Measurements from ENCODE around the gene GOLGA8N.
"Not testable (repeated sequence)": the region's sequence is repeated elsewhere in the genome, so short reads cannot be mapped to it uniquely, and the experiment has no call there.

The GOLGA8N gene

DNA sequence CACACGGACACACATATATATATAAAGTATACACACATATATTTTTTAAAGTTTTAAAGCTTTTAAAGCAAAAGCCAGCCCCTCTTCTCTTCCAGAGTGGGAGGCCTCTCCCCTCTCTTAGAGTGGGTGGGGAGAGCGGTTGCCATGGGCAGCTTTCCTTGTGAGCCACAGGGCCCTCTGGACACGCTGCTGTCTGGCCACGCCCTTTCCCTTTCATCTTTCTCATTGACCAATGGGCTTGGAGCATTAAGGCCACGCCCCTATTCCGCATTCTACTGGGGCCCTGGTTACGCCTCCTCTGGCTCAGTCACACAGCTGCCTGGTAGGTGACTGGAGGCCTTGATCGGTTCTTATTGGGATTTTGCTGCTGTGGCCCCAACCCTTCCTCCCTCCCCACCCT is at the start of gene GOLGA8N:
TSS of gene GOLGA8N (plus strand) at position 306 of the 400 bp plus-strand sequence.
- DNase-seq (ENCODE audit: low spot score): not testable (repeated sequence)

DNA sequence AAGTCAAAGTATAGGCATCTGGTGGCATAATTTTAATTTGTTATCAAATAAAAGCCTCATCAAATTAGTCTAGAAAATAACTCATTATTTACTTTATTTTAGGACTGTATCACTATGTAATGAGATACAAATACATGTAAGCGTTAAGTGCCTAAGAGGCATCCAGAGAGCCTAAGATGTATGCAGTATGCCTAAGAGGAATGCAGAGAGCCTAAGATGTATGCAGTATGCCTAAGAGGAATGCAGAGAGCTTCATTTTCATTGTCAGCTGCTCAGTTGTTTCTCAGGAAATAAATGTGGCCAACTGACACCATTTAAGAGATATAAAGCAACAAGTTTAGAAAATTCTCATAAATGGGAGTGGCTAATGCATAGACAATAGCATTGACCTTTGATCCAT is 49.8 kb upstream of the GOLGA8N start:
- not testable (repeated sequence) for DNase-seq (ENCODE audit: low spot score)

DNA sequence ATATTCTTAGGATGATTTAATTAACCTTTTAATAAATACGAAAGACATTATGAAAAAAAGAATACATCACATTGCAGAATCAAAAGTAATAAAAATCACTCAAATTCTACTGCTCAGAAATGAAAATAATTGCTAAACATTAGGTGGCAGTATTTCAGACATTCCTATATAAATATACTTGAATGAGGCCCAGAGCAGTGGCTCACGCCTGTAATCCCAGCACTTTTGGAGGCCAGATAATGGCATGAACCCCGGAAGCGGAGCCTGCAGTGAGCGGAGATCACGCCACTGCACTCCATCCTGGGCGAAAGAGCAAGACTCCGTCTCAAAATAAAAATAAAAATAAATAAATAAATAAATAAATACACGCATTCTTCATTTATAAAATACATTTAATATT is 48.1 kb upstream of the GOLGA8N start:
- not testable (repeated sequence) for DNase-seq (ENCODE audit: low spot score)

DNA sequence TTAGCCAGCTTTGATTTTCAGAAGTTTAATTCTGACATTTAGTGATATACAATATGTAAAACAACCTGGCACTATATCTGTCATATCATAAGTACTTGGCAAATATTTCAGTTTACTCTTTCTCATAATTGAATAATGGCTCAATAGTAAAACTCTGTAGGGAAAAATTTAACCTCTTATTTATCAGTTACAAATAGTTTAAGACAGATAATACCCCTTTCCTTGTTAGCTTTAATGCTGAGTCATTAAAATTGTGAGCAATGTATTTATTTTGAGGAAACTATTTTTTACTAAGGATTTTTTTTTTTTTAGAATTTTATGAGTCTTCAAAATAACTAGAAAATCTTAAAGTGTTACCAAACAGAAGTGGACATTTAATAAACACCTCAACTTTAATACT is 38.7 kb upstream of the GOLGA8N start:
- DNase-seq (ENCODE audit: low spot score): not testable (repeated sequence)

DNA sequence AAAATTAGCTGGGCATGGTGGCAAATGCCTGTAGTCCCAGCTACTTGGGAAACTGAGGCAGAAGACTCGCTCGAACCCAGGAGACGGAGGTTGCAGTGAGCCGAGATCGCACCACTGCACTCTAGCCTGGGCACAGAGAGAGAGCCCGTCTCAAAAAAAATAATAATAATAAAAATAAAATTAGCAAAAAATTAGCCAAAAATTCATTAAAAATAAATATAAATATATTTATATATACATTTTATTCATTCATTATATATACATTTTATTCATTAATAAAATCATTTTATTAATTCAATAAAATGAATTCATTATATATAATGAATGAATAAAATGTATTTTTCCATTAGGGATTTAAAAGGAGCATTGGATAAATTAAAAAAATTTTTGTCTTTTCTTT is 31.1 kb upstream of the GOLGA8N start:
- not testable (repeated sequence) for DNase-seq (ENCODE audit: low spot score)

DNA sequence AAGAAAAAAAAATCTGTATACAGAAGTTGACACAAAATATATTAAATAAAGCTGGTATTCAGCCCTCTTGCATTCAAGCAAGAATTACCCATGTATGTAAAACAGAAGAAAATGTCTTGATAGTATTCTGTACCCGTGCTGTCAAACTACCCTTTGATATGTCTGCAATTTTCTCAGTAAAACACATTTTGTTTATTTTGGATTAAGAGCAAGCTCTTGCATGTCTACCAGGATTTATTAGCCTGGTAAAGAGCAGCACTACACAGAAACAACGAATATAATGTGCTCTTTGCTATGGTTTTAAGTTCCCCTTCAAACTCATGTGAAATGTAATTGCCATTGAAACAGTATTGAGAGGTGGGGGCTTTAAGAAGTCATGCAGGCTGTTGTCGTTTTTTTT is 24.3 kb upstream of the GOLGA8N start:
- not testable (repeated sequence) for DNase-seq (ENCODE audit: low spot score)

DNA sequence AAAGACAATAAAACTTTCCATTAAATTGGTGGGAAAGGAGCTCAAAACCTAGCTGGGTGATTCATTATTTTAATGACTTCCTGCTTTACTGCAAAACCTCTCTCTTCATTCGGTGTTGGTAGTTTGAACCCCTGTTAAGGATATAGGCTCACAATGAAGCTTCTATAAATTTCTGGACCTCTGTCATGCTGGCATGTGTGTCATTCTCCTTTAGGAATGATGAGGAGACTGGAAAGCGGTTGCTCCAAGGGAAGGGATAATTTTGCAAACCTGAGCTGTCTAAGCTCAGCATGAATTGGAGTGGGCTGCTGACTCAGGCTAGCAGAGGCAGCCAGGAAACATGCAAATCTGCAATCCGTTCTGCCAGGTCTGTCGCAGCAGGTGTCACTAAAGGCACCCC is 14.8 kb upstream of the GOLGA8N start:
- DNase-seq (ENCODE audit: low spot score): not testable (repeated sequence)

DNA sequence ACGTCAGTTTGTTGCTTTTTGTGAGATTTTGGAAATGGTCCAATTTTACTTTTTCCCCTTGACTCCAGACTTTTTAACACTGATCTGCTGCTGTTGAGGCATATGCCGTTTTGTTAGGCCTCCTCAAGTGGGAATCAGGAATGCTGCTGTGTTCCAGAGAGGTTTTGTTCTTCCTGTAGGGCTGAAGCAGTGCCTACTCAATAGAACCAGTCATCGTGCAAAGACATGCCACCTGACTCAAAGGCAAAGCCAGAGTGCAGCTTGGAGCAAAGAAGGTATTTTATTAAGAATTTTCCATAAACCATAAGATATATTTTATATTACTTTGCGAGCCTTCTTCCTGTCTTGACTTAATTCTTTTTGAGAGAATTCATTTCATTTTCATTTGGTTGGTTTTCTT is 7.4 kb upstream of the GOLGA8N start:
- DNase-seq (ENCODE audit: low spot score): not testable (repeated sequence)

DNA sequence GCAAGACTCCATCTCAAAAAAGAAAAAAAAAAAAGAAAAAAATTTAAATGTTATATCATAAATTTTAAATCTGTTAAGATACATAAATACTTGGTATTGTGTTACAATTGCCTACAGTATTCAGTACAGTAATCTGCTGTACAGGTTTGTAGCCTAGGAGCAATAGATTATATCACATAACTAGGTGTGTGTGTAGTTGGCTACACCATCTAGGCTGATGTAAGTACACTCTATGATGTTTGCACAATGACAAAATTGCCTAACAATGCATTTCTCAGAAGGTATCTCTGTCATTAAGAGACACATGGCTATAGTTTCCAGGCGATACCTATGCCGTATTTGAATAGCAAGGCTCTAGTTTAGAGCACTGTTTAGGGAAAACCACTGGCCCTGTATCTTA is 16.3 kb downstream of the GOLGA8N start:
- not testable (repeated sequence) for DNase-seq (ENCODE audit: low spot score)

DNA sequence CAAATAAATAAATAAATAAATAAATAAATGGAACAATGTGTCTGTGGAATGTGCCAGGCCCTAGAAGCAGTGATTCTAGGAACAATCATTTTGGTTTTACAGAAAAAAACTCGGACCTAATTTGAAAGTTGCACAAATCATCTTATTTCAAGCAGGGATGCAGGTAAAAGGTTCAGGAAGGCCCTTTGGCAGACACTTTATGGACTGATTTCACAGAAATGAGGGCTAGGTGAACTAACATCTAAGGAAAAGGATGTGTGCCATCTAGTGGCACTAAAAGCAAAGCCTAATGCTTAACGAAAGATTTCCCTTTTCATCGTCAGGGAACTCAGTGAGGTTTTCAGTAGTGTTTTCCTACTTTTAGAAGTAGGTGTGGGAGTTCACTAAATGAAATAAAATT is 17.5 kb downstream of the GOLGA8N start:
- DNase-seq (ENCODE audit: low spot score): not testable (repeated sequence)

DNA sequence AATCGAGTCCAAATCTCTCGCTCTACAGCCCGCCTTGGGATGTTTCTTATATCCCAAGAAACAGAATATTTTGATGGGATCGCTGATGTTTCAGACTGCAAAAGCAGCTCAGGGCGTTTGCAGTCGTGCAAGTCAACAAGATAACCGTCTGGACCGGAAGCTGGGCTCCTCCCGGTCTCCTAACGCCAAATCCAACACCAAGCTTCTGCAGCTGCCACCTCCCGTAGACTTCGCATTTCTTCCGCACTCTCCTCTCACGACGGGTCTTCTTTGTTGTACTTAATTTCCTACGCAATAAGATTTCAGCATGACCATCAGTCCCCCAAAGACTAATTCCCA is 21.4 kb downstream of the GOLGA8N start:
- DNase-seq (ENCODE audit: low spot score): not testable (repeated sequence)

DNA sequence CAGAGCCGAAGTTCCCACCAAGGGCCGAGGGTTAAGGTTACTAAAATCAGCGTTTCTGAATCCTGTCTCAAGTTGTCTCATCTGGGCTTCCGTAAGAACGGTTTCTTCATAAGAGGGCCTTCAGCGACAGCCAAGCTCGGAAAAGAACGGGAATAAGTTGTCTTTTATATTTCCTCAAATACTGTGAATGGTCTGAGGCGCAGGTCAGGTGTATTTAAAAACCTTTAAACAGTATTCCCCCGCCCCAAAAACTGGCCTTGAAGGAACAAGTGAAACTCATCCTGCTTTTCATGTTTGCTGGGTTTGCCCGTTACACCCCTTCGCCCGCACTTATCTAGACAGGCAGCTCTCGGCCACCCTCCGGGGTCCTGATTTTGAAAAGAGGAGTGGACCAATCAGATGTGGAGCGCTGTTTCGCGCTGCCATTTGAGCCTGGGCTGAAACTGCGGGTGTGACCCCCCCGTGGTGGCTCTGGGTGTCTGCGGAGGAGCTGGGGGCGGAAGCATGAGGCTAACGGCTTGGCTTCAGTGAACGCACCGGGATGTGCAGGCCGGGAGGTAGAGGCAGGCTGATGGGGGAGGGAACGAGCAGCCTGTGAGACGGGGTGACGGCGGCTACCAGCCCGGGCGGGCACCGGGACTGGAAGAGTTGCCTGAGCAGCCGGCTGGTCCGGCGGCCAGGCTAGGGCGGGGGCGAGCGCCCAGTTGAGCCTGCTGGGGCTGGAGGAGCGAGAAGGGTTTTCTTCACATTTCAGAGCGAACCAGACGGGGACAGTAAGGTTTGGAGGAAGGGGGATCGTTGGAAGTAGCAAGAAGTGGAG is 22.0 kb downstream of the GOLGA8N start, which contains the start of gene ARHGAP11A:
TSS of gene ARHGAP11A (plus strand) at position 454 of the 820 bp plus-strand sequence. CDS start 708 bp downstream, outside the sequence.
- peak; percentile 61 for DNase-seq (ENCODE audit: low spot score)

DNA sequence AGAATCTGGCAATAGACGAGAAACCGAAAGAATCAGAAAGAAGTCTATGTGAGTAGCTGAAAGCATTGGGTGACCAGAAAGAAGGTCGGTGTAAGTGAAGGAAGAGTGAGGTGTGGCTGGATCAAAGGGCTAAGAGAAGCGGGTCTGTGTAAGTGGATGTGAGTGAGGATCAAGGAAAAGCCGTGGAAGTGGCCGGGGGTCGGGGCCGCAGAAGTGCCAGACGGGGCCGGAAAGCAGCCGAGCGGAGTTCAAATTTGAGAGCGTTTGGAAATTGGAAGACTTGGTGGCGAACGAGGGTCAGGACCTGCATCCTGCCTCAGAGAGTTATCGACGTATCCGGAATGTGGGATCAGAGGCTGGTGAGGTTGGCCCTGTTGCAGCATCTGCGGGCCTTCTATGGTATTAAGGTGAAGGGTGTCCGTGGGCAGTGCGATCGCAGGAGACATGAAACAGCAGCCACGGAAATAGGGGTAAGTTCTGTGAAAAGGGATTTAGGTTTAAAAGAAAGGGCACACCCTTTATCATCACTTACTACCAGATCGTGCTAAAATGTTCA is 22.7 kb downstream of the GOLGA8N start:
- DNase-seq (ENCODE audit: low spot score): not testable (repeated sequence)

DNA sequence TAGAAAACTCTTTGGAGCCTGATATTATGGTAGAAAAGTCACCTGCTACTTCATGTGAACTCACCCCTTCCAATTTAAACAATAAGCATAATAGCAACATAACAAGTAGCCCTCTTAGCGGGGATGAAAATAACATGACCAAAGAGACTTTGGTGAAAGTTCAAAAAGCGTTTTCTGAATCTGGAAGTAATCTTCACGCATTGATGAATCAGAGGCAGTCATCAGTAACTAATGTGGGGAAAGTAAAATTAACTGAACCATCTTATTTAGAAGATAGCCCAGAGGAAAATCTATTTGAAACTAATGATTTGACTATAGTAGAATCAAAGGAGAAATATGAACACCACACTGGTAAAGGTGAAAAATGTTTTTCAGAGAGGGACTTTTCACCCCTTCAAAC is 43.2 kb downstream of the GOLGA8N start:
- no peak for DNase-seq (ENCODE audit: low spot score)

DNA sequence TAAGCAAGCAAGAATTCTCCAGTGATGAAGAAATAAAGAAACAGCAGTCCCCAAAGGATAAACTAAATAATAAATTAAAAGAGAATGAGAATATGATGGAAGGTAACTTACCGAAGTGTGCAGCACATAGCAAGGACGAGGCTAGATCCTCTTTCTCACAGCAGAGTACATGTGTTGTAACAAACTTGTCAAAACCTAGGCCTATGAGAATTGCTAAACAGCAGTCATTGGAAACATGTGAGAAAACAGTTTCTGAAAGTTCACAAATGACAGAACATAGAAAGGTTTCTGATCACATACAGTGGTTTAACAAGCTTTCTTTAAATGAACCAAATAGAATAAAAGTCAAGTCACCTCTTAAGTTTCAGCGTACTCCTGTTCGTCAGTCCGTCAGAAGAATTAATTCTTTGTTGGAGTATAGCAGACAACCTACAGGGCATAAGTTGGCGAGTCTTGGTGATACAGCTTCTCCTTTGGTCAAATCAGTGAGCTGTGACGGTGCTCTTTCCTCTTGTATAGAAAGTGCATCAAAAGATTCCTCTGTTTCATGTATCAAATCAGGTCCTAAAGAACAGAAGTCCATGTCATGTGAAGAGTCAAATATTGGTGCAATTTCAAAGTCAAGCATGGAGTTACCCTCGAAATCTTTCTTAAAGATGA is 43.8 kb downstream of the GOLGA8N start:
- no peak for DNase-seq (ENCODE audit: low spot score)

DNA sequence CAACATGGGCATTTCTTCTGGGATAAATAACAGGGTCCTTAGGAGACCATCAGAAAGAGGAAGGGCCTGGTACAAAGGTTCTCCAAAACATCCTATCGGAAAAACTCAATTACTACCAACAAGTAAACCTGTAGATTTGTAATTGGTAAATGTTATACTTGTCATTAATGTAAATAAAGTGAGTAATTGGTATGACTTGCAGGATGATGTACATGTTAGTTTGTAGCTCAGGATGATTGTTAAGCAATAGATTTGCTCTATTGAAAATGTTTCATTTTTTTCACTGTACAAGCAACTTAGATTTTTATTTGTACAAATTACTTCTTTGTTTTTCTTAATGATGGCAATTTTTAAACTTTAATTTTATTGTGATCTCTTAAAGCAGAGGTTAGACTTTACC is 44.4 kb downstream of the GOLGA8N start:
- DNase-seq (ENCODE audit: low spot score): no peak

DNA sequence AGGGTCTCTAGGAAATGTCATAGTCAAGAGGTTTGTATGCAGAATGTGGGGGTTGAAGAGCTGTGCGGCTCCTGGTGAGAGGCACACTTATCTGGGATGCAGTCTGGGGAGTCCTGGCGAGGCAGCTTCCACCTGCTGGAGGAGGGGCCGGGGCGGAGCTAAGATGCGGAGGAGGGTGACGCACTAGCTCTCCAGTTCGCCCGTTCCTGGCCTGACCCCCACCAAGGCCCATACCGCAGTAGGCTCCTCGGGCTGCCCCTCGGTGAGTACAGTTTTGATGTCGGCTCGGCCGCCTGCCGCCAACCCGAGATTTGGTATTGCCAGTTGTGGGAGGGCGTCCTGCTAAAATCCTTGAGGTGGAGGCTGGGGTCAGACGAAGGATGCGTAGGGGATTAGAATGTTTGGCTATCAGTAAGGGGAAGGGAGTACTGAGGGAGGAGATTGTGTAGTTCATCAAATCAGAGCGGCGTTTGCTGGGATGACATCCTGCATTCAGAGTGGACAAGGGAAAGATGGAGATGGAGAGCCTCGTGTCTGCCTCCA is 48.3 kb downstream of the GOLGA8N start, which contains the start of gene SCG5:
TSS of gene SCG5 (plus strand) at position 194 of the 543 bp plus-strand sequence. CDS start 1,883 bp downstream, outside the sequence.
- no peak for DNase-seq (ENCODE audit: low spot score)

DNA sequence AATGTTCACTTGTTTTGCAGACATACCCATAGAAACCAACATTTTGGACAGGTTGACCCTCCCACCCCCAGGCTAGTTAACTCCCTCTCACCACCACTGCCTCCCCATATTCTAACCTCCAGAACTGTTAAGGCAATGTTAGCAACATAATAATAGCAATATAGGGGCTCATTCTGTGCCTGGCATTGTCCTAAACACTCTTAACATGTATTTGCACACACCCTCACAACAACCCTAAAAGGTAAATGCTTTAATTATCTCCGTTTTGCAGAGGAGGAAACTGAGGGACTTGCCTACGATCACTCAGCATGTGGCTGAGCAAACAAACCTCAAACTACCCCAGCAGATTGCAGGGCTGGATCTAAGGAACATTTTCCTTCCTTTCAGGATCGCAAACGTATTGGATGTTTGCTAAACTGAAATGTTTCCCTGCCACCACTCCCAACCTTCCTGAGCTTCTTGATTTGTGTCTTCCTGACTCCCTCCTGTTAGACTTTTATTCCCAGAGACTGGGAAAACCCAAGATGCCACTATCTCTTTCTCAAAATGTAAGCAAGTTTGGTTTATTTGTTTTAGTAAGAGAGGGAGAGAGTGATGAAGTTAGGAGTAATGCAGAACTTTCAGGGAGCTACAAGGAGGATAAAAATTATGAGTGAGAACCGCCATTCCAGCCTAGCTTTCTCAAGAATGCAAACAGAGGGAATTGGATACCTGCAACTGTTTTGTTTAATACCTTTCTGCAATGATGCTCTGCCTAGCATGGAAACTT is 49.6 kb downstream of the GOLGA8N start:
- no peak for DNase-seq (ENCODE audit: low spot score)

DNA sequence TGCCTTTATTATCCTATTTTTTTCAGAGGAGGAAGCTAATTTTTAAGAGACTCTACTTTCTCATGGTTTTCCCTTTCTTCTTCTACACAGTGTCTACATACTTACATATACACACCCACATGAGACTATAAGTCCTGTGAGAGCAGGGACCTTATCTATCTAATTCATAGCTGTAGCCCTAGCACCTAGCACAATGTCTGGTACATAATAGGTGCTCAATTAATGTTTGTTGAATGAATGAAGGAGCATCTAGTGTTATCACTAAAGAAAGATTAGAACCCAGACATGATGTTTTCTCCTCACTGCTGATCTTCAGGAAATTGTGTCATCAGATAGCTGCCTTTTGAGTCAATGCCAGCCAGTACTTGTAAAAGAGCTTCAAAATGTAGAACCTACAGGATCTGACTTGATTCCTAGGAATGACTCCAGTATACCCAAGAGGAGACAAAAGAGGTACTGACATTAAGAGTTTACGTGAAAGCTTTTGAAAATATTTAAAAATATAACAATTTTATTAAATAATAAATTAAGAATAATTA is 50.7 kb downstream of the GOLGA8N start:
- no peak for DNase-seq (ENCODE audit: low spot score)

DNA sequence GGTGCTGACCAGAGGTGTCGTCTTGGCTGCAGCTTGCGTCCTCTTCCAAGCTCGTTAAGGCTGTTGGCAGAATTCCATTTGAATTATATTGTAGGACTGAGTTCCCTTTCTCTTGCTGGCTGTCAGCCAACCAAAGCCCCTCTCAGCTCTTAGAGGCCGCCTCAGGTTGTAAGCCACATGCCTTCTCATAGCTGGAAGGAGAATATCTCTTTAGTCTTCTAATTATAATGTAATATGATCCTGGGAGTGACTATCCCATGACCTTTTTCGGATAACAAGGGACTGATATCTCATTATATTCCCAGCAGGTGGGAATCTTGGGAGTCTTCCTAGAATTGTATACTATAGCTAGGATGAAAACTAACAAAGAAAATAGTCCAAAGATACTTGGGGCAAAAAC is 53.0 kb downstream of the GOLGA8N start:
- no peak for DNase-seq (ENCODE audit: low spot score)

DNA sequence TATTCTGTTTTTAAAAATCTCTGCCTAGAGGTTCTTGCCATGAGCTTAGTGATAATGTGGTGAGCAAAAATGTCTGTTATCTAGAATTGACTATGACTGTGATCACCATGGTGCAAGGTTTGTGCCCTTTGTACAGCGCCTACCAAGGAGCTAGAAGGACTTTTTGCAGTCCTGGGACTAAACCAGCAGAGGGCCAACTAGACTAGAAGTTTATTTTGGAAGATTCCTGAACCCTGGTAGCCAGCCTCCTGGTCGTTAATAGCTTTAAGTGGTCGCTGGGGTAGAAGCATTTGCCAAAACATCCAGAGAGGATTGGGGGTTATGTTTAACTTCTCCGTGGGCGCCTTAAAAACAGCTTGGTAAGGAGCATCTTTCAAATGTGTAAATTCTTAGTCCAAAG is 56.1 kb downstream of the GOLGA8N start:
- DNase-seq (ENCODE audit: low spot score): peak; percentile 73

All from GM03348 (cell line).